SK-N-SH (cell line): Measurements from ENCODE around the gene XG. TPM values are rescaled to one million over a fixed set of nuclear protein-coding genes. Genes with fewer than 3 reads are reported as not detected.

Experiments
- CTCF ChIA-PET: fragments of 300-600, 350-600 bp; formaldehyde crosslinking; extraction: SDS; loops from one replicate; lab custom pipeline; 2021; lab: Yijun Ruan, JAX
- POLR2A ChIA-PET: fragments of 350-600 bp; sonication (Branson Sonifier 250); formaldehyde crosslinking; extraction: SDS; loops from one replicate; lab custom pipeline; 2020; ENCODE audit warnings: antibody characterized with exemption, inconsistent platforms; lab: Yijun Ruan, JAX
- DNase-seq: peaks from one replicate; pipeline ENCODE4 v3.0.0; 2012
- H2AFZ ChIP-seq: fragments of 200-600 bp; sonication (generic); 2 replicates; pipeline ENCODE4 v1.8.1; 2016; ENCODE audit warnings: antibody characterized with exemption, mild to moderate bottlenecking, low read depth
- H3F3A ChIP-seq: fragments of 200-600 bp; sonication (generic); replicated peaks from 2 replicates; pipeline ENCODE3; 2016; ENCODE audit warnings: antibody characterized with exemption, mild to moderate bottlenecking; ENCODE audit not compliant: insufficient read depth
- H3K27ac ChIP-seq, 2 experiments: fragments of 200-500 bp in 1 of 2; fragments of 200-600 bp in 1 of 2; sonication (Bioruptor generic) in 1 of 2; sonication (generic), shearing (Covaris generic) in 1 of 2; 2 replicates each; pipeline versions ENCODE4 v1.5.1 to v1.6.1; 2014 to 2016; ENCODE audit warnings: low read depth in 2 of 2, inconsistent platforms in 1 of 2, low read length in 1 of 2, mild to moderate bottlenecking in 1 of 2, mixed read lengths in 1 of 2
- H3K27me3 ChIP-seq: fragments of 200-600 bp; sonication (generic), shearing (Covaris generic); 2 replicates; pipeline ENCODE4 v1.6.1; 2016; ENCODE audit warnings: mixed run types; ENCODE audit not compliant: insufficient read depth
- H3K36me3 ChIP-seq, 2 experiments: fragments of 200-500 bp in 1 of 2; fragments of 200-600 bp in 1 of 2; sonication (Bioruptor generic) in 1 of 2; sonication (generic) in 1 of 2; replicated peaks in 1 of 2; 2 replicates each; pipeline versions ENCODE3 to v1.5.1; 2014 to 2016; ENCODE audit warnings: low read length in 1 of 2, mild to moderate bottlenecking in 1 of 2; ENCODE audit not compliant: insufficient read depth in 2 of 2, control insufficient read depth in 1 of 2
- H3K4me1 ChIP-seq, 2 experiments: fragments of 200-500 bp in 1 of 2; fragments of 200-600 bp in 1 of 2; sonication (Bioruptor generic) in 1 of 2; sonication (generic), shearing (Covaris generic) in 1 of 2; 2 replicates each; pipeline versions ENCODE4 v1.5.1 to v1.6.1; 2014 to 2016; ENCODE audit warnings: low read depth in 1 of 2, low read length in 1 of 2, mixed run types in 1 of 2; ENCODE audit not compliant: insufficient read depth in 2 of 2, control insufficient read depth in 1 of 2
- H3K4me2 ChIP-seq: fragments of 200-600 bp; sonication (generic), shearing (Covaris generic); 2 replicates; pipeline ENCODE4 v1.6.1; 2017; ENCODE audit warnings: mixed run types
- H3K4me3 ChIP-seq, 2 experiments: fragments of 200-500 bp in 1 of 2; fragments of 200-600 bp in 1 of 2; sonication (Bioruptor generic) in 1 of 2; sonication (generic), shearing (Covaris generic) in 1 of 2; 2 replicates each; pipeline versions ENCODE4 v1.5.1 to v1.8.1; 2014 to 2016; ENCODE audit warnings: low read depth in 2 of 2, inconsistent platforms in 1 of 2, low read length in 1 of 2, mild to moderate bottlenecking in 1 of 2, mixed read lengths in 1 of 2, moderate library complexity in 1 of 2
- H3K79me2 ChIP-seq: fragments of 200-600 bp; sonication (generic); 2 replicates; pipeline ENCODE4 v1.8.1; 2017; ENCODE audit warnings: mild to moderate bottlenecking; ENCODE audit not compliant: insufficient read depth
- H3K9ac ChIP-seq: fragments of 200-600 bp; sonication (generic); 2 replicates; pipeline ENCODE4 v1.6.1; 2017; ENCODE audit warnings: mixed run types
- H3K9me2 ChIP-seq: fragments of 200-600 bp; sonication (generic); 2 replicates; pipeline ENCODE4 v1.6.1; 2017; ENCODE audit warnings: mixed run types
- H3K9me3 ChIP-seq: fragments of 200-600 bp; sonication (generic); 2 replicates; pipeline ENCODE4 v1.6.1; 2017; ENCODE audit warnings: mixed run types, mild to moderate bottlenecking, moderate library complexity
- H4K20me1 ChIP-seq: fragments of 200-600 bp; sonication (generic); 2 replicates; pipeline ENCODE4 v1.6.1; 2017; ENCODE audit warnings: mild to moderate bottlenecking, mixed run types; ENCODE audit not compliant: insufficient read depth
- EZH2phosphoT487 ChIP-seq: fragments of 200-600 bp; sonication (generic); IDR thresholded peaks from 2 replicates; pipeline ENCODE4 v1.6.1; 2017; ENCODE audit warnings: low read depth, mixed run types, mild to moderate bottlenecking, antibody characterized with exemption, moderate library complexity, borderline replicate concordance
- FOXJ3 ChIP-seq: sonication (generic); formaldehyde crosslinking; IDR thresholded peaks from 2 replicates; pipeline ENCODE4 v1.5.1; 2020; ENCODE audit warnings: mild to moderate bottlenecking, missing genetic modification reagents
- FOXM1 ChIP-seq: IDR thresholded peaks from 2 replicates; pipeline ENCODE4 v1.4.0; 2012; ENCODE audit warnings: low read depth, mild to moderate bottlenecking
- NFIC ChIP-seq: IDR thresholded peaks from 2 replicates; pipeline ENCODE4 v1.4.0; 2012; ENCODE audit warnings: borderline replicate concordance
- RXRA ChIP-seq: IDR thresholded peaks from 2 replicates; pipeline ENCODE4 v1.4.0; 2012; ENCODE audit warnings: low read depth, mild to moderate bottlenecking, borderline replicate concordance
- SIN3A ChIP-seq: IDR thresholded peaks from 2 replicates; pipeline ENCODE4 v1.6.1; 2012; ENCODE audit warnings: low read depth, mild to moderate bottlenecking, low read length, moderate library complexity, borderline replicate concordance
- TCF12 ChIP-seq: IDR thresholded peaks from 2 replicates; pipeline ENCODE4 v1.4.0; 2012
- TEAD4 ChIP-seq: IDR thresholded peaks from 2 replicates; pipeline ENCODE4 v1.4.0; 2012; ENCODE audit warnings: mild to moderate bottlenecking, borderline replicate concordance; ENCODE audit not compliant: insufficient read depth
- YY1 ChIP-seq: IDR thresholded peaks from 2 replicates; pipeline ENCODE4 v1.4.0; 2012; ENCODE audit warnings: low read depth, mild to moderate bottlenecking
- WGBS: methylation state at CpG from one replicate; pipeline ENCODE4 v1.1.6; 2017; ENCODE audit warnings: low lambda C conversion rate; 5-methylcytosine and 5-hydroxymethylcytosine counted together
- polyA plus RNA-seq, 3 experiments: library from polyadenylated mRNA; depleted of rRNA; stranded (reverse); fragments of >200 nt; gene quantifications; 2 replicates each; pipeline ENCODE4 v1.2.3, GENCODE V29; 2012
- TF ChIP-seq, protein P1 (sequence below): IDR thresholded peaks from 2 replicates; pipeline ENCODE4 v1.6.1; 2012; ENCODE audit warnings: mild to moderate bottlenecking, low read depth, low read length, moderate library complexity
- TF ChIP-seq, protein P2 (sequence below): fragments of 150-350 bp; IDR thresholded peaks from 2 replicates; pipeline ENCODE4 v1.6.1; 2017; ENCODE audit warnings: antibody characterized with exemption, low read length, low read depth, borderline replicate concordance
- TF ChIP-seq, protein P3 (sequence below): IDR thresholded peaks from 2 replicates; pipeline ENCODE4 v1.4.0; 2012; ENCODE audit warnings: low read depth
- TF ChIP-seq, protein P4 (sequence below): IDR thresholded peaks from 2 replicates; pipeline ENCODE4 v1.4.0; 2012; ENCODE audit warnings: low read depth, borderline replicate concordance
- TF ChIP-seq, protein P5 (sequence below): fragments of 200-600 bp; sonication (generic); IDR thresholded peaks from 2 replicates; pipeline ENCODE4 v1.6.1; 2017; ENCODE audit warnings: antibody characterized with exemption, mild to moderate bottlenecking, moderate library complexity

Gene XG
- polyA plus RNA-seq, 1 of the 3 experiments (the other 2 are of a cell fraction): 0.76 TPM

DNA sequence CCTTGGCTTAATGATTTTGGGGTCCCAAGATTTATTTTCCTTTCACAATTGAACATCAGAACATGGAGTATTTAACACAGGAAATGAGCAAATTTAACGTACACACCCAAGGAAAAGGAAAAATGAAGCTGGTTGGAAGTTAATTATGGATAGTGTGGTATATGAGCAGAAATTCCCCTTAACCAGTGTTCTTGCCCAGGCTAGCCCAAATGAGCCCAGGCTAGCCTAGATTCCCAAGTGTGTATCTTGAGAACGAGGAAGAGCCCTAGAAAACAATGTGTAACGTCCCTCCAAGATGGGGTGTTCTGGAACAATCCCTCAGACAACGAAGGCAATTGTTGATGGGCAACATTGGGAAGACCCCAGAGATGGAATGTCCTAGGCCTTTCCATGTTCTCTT, 33.7 kb downstream of the XG start:
- Histone ChIP-seq H3K9me2 (no peaks in the 10 kb centered on the region), H3K36me3 (no peaks in the 10 kb centered on the region), H3F3A (no peaks in the 10 kb centered on the region), H3K79me2 (no peaks in the 10 kb centered on the region), H3K9ac (no peak overlapping the region), H3K27me3 (peaks cover 9% of the 10 kb centered on the region; the same call in 1 of the 2 replicates), H3K4me1 (no peaks in the 10 kb centered on the region), H4K20me1 (no peaks in the 10 kb centered on the region), H3K4me3 (no peak overlapping the region), H3K27ac (no peak overlapping the region), H3K4me2 (no peak overlapping the region), H2AFZ (no peak overlapping the region), H3K9me3 (no peaks in the 10 kb centered on the region)
- ChIA-PET POLR2A (no interaction called here), CTCF (no interaction called here)
- WGBS: 29% methylated on average over 4 of the region's 4 CpGs
- no peak for TF ChIP-seq FOXJ3 (CRISPR knock-in tag)
- TF ChIP-seq RXRA: no peak
- no peak for TF ChIP-seq FOXM1
- TF ChIP-seq, protein P1, sequence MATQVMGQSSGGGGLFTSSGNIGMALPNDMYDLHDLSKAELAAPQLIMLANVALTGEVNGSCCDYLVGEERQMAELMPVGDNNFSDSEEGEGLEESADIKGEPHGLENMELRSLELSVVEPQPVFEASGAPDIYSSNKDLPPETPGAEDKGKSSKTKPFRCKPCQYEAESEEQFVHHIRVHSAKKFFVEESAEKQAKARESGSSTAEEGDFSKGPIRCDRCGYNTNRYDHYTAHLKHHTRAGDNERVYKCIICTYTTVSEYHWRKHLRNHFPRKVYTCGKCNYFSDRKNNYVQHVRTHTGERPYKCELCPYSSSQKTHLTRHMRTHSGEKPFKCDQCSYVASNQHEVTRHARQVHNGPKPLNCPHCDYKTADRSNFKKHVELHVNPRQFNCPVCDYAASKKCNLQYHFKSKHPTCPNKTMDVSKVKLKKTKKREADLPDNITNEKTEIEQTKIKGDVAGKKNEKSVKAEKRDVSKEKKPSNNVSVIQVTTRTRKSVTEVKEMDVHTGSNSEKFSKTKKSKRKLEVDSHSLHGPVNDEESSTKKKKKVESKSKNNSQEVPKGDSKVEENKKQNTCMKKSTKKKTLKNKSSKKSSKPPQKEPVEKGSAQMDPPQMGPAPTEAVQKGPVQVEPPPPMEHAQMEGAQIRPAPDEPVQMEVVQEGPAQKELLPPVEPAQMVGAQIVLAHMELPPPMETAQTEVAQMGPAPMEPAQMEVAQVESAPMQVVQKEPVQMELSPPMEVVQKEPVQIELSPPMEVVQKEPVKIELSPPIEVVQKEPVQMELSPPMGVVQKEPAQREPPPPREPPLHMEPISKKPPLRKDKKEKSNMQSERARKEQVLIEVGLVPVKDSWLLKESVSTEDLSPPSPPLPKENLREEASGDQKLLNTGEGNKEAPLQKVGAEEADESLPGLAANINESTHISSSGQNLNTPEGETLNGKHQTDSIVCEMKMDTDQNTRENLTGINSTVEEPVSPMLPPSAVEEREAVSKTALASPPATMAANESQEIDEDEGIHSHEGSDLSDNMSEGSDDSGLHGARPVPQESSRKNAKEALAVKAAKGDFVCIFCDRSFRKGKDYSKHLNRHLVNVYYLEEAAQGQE: no peak
- TF ChIP-seq, protein P2, sequence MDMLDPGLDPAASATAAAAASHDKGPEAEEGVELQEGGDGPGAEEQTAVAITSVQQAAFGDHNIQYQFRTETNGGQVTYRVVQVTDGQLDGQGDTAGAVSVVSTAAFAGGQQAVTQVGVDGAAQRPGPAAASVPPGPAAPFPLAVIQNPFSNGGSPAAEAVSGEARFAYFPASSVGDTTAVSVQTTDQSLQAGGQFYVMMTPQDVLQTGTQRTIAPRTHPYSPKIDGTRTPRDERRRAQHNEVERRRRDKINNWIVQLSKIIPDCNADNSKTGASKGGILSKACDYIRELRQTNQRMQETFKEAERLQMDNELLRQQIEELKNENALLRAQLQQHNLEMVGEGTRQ: no peak
- TF ChIP-seq, protein P3, sequence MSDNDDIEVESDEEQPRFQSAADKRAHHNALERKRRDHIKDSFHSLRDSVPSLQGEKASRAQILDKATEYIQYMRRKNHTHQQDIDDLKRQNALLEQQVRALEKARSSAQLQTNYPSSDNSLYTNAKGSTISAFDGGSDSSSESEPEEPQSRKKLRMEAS: no peak
- TF ChIP-seq, protein P4, sequence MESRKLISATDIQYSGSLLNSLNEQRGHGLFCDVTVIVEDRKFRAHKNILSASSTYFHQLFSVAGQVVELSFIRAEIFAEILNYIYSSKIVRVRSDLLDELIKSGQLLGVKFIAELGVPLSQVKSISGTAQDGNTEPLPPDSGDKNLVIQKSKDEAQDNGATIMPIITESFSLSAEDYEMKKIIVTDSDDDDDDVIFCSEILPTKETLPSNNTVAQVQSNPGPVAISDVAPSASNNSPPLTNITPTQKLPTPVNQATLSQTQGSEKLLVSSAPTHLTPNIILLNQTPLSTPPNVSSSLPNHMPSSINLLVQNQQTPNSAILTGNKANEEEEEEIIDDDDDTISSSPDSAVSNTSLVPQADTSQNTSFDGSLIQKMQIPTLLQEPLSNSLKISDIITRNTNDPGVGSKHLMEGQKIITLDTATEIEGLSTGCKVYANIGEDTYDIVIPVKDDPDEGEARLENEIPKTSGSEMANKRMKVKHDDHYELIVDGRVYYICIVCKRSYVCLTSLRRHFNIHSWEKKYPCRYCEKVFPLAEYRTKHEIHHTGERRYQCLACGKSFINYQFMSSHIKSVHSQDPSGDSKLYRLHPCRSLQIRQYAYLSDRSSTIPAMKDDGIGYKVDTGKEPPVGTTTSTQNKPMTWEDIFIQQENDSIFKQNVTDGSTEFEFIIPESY: no peak
- no peak for TF ChIP-seq SIN3A
- TF ChIP-seq, protein P5, sequence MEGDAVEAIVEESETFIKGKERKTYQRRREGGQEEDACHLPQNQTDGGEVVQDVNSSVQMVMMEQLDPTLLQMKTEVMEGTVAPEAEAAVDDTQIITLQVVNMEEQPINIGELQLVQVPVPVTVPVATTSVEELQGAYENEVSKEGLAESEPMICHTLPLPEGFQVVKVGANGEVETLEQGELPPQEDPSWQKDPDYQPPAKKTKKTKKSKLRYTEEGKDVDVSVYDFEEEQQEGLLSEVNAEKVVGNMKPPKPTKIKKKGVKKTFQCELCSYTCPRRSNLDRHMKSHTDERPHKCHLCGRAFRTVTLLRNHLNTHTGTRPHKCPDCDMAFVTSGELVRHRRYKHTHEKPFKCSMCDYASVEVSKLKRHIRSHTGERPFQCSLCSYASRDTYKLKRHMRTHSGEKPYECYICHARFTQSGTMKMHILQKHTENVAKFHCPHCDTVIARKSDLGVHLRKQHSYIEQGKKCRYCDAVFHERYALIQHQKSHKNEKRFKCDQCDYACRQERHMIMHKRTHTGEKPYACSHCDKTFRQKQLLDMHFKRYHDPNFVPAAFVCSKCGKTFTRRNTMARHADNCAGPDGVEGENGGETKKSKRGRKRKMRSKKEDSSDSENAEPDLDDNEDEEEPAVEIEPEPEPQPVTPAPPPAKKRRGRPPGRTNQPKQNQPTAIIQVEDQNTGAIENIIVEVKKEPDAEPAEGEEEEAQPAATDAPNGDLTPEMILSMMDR: no peak
- TF ChIP-seq EZH2phosphoT487: no peak
- no peak for TF ChIP-seq TCF12
- no peak for TF ChIP-seq YY1
- no peak for TF ChIP-seq TEAD4
- TF ChIP-seq NFIC: no peak
- DNase-seq: no peak
